G401 (cell line): ENCODE measurements around the gene HS3ST5. TPM values are rescaled to one million over a fixed set of nuclear protein-coding genes. Genes with fewer than 3 reads are reported as not detected.
A peak's percentile ranks its signal among the peaks of the same experiment; 100 is the strongest.
"Not testable (repeated sequence)": the region's sequence is repeated elsewhere in the genome, so short reads cannot be mapped to it uniquely, and the experiment has no call there.

Experiments
- DNase-seq: peaks from one replicate; pipeline ENCODE4 v3.0.0-alpha.2; 2015; ENCODE audit warnings: low spot score
- in situ Hi-C: cut with HindIII; loops from 2 replicates; pipeline ENCODE4 v1.10.0; 2016; ENCODE audit warnings: low sequenced_read_pairs, mixed read lengths
- total RNA-seq: library from RNA; depleted of rRNA; stranded (reverse); fragments of >200 nt; shearing (Covaris generic); gene quantifications from 2 replicates; pipeline ENCODE4 v1.2.3, GENCODE V29; 2014

The HS3ST5 gene
- total RNA-seq, 1 experiment from 2014 or later, result not detected

DNA sequence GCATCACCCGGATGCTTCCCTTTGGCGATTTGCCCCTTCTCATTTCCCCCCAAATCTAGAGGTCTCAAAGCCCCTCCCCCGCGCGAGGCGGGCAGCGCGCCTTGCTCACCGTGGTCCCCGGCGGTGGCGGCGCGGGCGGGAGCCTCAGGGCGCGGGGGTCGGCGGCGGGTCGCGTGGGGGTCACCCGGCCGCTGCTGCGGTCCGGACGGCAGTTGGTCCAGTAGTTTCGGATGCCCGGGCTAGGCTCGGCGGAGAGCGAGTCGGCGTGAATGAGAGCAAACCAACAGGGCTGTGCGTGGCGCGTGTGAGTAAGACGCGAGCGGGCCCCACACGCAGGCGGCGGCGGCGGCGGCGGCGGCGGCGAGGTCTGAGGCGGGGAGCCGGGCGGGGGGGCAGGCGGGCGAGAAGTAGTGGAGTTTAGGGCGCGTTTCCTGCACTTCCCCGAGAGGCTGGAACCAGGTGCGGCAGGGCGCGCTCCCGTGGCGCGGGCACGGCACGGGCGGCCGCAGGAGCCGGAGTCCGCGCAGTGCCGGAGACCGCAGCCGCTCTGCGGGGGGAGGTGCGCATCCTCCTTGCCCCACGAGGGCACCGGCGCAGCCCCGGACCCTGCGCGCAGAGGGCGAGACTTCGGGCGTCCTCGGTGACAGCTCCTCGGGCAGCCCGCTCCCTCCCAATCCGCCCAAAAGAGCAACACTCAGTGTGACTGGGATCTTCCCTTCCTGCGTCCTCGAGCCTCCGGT is 567 bp downstream of the HS3ST5 start:
- DNase-seq, result no peak

DNA sequence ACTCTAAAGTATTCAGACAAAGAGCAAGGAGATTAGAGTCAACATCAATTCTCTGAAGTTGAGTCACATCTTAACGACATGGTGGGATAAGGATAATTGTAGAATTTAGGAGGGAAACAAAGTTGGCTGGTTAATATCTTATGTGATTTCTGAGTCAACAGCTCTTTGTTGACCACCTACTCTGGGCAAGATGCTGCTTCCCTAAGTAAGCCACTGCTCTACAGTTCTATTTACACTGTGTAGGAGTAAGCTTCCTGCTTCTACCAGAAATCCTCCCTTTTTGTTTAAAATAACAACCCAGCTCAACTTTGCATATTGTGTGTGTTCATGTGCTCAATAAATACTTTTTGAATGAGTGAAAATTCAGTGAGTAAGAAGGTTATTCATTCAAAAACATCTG is 3.1 kb downstream of the HS3ST5 start:
- no peak for DNase-seq
- in situ Hi-C loops, result no loop called here

More for the DNA sequence above, 567 bp downstream of the HS3ST5 start:
- in situ Hi-C loops, result no loop called here

DNA sequence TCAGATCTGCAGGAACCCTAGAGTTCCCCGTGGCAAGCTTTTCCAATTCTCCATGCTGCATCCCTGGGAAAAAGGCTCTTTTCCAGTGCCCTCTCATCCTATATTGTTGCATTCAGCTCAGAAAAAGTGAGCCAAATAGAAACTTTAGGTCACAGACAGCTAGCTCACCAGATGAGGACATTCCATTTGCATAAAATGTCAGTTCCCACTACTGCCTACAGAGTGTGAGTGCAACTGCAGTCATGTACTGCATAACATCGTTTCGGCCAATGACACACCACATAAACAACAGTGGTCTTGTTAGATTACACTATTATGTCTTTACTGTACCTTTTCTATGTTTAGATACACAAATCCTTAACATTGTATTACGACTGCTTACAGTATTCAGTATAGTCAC is 8.6 kb downstream of the HS3ST5 start:
- DNase-seq, result no peak
- in situ Hi-C loops, result no loop called here

DNA sequence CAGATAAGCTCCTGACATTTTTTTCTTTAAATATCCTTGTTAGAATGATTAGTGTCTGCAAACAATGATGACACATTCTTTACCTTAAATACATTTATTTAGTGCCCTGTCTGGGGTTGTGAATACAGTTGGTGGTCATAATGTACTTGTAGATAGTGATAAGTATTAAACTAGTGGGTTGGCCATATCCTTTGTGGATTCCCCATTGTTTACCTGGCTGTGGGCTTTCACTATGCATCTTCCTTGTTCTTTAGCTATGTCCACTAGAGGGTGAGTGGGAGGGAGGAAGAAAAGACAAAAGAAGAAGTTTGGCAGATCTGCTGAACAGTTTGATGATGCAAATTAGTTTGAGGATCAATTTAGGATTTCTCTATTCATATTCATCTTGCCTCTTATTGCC is 15.7 kb downstream of the HS3ST5 start:
- in situ Hi-C loops, result no loop called here

DNA sequence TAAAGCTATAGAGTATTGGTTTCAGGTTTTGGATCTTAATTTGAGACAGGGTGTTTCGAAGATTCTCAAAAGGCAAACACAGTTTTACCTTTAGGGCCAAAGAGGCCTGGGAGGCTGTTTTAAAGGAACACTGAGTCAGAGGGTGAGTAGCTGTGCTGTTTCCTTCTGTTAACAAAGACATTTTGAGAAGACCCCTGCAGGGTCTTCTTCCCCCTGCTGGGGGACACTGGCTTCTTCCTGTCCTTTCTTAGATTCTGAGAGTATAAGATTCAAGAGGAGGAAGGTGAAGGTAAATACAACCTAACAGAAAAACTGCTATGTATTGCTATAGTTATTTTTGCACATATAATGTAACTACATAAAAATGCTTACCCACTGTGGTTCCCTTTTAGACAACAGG is 19.0 kb downstream of the HS3ST5 start:
- in situ Hi-C loops, result no loop called here
- DNase-seq, result no peak

More for the DNA sequence above, 15.7 kb downstream of the HS3ST5 start:
- DNase-seq, result no peak

DNA sequence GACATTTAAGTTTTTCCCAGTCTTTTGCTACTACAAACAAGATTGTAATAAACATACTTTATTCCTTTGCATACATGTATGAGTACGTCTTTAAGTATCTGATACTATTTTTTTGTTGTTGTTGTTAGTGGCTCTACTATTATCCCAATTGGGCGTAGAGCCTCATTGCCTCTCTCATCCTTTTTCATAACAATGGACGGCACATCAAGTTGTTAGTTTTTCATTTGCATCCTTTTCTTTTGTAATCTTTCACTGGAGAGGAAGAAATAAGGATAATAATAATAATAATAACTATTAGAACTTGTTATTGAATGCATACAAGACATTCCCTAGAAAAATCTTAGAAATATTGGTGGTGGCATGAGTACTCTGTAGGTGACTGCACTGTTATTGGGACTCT is 23.1 kb downstream of the HS3ST5 start:
- in situ Hi-C loops, result no loop called here
- no peak for DNase-seq

DNA sequence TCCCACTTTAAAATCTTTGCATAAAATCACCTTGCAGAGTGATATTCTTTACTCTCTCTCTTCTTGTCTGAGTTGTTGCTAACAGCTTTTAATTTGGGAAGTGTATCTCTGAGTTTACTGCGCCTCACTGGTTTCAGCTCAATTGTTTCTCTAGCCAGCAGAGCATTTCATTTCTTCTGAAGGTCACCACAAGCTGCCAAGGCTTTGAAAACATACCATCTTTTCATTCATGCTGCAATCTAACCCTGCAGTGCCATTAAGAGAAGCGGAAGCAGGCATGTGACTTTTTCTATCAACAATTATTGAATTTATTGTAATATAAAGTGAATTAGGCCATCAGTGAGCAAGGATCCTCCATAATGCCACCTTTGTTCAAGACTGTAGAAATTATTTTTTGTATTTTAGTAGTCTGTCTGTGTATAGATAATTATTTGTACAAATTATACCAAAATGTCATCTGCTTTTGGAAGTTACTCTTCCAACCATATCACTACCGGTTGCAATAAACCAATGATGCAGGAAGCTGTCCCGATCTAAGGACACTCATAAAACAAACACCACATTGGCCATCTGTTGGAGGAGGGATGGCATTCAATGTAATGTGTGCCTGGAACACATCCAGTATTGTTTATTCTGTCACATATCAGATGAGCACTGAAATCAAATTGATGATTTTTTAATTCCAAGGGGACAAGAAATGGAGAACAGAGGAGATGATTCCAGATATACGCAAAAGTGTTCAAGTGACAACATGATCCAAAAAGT is 26.8 kb downstream of the HS3ST5 start:
- in situ Hi-C loops, result no loop called here
- no peak for DNase-seq

DNA sequence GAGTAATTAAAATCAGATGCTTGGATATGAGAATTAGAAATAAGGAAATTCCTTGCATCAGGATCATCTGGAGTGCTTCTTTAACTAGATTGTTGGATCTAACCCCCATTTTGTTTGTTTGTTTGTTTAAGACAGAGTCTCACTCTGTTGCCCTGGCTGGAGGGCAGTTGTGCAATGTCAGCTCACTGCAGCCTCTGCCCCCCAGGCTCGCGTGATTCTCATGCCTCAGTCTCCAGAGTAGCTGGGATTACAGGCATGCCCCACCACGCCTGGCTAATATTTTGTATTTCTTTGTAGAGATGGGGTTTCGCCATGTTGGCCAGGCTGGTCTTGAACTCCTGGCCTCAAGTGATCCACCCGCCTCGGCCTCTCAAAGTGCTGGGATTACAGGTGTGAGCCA is 29.0 kb downstream of the HS3ST5 start:
- in situ Hi-C loops, DNase-seq: not testable (repeated sequence)

DNA sequence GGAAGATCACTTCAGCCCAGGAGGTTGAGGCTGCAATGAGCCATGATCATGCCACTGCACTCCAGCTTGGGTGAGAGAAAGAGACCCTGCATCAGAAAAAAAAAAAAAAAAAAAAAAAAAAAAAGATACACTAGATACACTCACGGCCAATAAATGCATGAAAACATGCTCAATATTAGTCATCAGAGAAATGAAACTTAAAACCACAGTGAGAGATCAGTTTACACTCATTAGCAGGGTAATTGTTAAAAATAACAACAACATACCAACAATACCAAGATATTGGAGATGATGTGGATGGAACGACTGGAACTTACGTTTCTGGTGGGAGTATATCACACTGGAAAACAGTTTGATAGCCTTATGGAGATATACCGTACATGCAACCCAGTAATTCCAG is 29.9 kb downstream of the HS3ST5 start:
- no peak for DNase-seq

DNA sequence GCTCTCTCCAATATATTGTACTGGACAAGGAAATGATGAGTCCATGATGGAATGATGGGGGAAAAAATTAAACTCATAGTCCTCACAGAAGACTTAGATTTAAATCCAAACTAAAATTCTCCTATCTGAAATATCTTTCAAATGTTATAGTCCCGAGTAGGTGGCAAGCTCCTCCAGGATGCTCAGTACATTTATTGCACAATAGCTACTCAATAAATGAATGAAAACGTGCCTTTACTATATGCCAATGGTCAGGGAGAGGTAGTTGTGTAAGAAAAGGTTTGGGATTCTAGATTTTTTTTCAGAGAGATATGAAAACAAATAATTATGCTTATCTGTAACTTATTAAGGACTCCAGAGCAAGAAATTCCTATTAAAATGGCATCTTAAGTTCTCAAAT is 32.8 kb downstream of the HS3ST5 start:
- DNase-seq, result no peak
- in situ Hi-C loops, result no loop called here

More for the DNA sequence above, 29.9 kb downstream of the HS3ST5 start:
- in situ Hi-C loops, result no loop called here

DNA sequence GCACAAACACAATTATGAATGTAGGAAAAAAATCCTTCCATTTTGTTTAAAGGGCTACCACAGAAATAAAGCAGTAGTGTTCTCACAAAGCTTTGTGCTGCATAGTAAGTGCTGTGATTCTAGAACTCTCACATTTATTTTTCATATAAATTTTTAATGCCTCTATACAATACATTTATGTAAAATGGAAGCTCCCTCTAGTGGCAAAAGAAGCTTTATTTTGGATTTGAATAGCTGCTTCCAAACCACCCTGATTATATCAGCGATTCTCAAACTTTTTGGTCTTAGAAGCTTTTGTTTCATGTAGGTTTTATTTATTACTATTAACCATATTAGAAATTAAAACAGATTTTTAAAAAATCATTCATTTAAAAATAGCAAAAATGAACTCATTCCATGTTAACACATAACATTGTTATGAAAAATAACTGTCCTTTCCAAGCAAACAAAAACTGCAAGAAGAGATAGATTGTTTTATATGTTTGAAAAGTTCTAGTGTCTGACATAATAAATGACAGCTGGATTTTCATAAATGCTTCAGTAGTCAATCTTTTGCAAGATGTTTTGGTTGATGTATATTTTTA is 38.4 kb downstream of the HS3ST5 start:
- in situ Hi-C loops, result no loop called here
- peak; percentile 8 for DNase-seq

DNA sequence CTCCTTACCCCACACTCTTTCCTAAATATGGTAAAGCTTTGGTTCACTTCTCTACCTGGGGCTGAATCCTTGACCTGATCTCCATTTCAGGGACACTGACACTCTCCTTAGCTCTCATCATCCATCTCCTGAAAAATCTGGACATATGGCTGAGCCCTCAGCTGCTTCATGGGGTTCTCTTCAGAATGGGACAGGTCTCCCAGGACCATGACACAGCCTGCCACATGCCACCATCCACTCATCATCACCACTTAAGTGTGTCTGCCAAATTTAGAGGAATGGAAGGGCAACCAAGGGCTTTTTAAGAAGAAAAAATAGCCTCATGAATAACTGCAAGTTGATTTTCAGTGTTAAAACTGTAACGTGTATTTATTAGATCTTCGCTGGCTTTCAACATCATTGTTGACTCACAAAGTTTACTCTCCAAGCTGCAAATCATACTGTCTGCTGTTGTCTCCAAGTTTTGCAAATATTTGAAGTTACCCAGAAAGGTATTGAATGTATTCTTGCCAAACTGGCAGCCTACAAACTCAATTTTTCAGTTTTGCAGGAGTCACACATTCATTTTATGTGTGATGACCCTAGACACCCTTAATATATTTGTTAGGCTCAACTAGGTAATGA is 41.1 kb downstream of the HS3ST5 start:
- in situ Hi-C loops, result no loop called here
- no peak for DNase-seq

DNA sequence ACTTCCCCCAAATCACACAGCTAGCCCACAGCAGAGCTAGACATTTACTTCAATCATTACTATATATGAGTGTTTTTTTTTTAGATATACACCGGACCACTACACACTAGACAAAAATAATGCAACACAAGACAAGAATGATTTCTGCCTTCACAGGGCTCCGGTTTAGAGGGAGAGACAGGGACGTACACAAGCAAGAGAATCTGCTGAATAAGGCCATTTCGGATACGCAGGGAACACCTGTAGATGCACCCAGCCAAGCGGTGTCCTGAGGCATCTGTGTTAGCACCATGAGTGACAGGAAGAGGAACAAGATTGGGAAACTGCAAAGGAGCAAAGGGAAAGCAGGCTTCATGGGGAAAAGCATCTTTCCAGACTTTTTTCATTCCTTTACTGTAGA is 45.7 kb downstream of the HS3ST5 start:
- in situ Hi-C loops, result no loop called here

DNA sequence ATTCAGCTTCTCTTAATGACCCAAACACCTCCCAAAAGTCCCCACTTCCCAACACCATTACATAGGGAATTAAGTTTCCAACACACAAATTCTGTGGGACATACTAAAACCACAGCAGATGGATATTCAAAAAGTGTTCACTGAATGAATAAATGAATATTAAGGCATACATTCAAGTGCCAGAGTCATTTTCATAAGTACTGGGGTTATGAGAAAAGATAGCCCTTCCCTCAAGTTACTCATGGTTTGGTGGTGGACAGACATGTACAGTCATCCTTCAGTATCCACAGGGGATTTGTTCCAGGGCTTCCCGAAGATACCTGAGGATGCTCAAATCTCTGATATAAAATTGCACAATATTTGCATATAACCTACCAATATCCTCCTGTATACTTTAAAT is 50.4 kb downstream of the HS3ST5 start:
- DNase-seq, result no peak
- in situ Hi-C loops, result no loop called here

More for the DNA sequence above, 45.7 kb downstream of the HS3ST5 start:
- no peak for DNase-seq

DNA sequence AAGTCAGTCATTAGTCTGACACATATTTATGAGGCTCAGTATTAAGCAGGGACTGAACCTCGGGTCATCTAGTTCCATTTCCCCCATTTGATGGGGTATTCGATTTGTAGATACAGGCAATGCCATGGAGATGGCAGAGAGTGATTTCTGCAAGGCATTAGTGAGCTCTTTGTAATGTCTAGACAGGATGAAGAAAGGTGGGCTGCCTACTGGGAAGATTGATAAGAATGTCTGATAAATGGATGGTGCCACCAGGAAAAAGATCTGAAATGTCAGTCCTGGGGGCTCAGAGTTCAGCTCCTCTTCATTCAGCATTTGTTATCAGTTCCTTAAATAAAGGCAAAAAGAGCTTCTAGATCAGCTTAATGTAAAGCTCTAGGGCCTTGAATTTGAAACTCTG is 51.4 kb downstream of the HS3ST5 start:
- in situ Hi-C loops, result no loop called here
- no peak for DNase-seq

DNA sequence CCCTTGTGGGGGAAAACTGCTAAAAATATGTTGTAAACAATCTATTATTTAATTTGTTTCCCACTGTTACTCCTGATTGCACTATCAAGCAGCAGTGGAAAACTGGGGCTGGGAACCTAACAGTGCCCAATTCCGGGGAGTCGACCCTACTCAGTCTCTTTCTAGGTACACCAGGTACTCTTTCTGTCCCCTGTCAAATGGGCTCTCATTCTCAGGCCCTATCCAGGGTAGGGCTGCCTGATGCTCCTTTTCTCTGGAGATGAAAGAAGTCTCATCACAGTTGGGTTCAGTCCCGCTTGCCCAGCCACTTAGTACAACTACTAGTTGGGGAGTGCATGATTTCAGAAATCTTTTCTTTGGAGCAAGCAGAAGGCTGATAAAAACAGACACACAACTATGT is 52.0 kb downstream of the HS3ST5 start:
- DNase-seq, result no peak
- in situ Hi-C loops, result no loop called here

DNA sequence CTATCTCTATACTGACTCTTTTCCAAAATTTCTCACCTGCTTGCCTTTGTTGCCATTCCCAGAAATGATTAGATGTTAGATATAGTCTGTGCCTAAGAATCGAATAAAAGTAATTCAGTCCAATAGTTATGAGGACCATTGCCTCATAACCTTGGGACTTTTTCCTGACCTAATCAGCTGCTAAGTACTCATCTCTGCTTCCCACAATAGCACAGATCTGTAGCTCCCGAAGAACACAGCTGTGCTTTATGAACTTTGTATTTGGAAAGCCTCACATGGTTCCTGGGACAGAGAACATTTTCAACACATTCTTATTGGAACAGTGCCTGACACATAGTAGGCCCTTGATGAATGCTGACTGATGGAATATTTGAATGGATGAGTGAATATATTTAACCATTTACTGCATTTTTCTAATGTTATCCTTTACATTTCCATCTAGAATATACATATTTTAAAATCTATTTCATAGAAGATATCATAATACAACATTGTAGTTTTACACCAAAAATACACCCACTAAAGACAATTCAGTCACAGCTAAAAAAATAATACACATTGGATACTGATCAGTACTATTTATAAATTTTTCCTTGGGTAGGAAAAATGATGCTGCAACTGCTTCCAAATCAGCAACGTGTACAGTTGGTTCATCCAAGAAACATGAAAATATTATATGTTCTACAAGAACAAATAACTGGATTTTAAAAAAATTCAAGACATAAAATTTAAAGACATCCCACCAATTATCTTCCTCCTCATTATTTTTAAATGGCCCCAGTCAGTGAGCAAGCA is 53.9 kb downstream of the HS3ST5 start:
- no peak for DNase-seq
- in situ Hi-C loops, result no loop called here

DNA sequence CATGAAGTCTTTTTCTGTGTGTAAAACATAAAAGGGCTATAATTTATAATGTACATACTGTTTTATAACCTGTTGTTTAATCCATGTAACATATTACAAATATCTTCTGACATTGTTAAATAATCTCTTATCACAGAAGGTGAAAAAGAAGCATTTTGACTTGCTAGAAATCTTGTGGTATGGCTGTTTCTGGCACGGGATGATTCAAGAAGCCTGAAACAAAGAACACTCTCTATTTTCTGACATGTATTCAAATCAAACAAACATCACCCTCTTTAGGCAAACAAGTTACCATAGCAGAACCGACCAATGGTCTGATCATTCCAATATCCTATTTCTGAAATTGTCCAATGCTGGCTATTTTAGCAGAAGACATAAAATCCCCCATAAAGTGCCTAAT is 55.4 kb downstream of the HS3ST5 start:
- in situ Hi-C loops, result no loop called here
- no peak for DNase-seq

DNA sequence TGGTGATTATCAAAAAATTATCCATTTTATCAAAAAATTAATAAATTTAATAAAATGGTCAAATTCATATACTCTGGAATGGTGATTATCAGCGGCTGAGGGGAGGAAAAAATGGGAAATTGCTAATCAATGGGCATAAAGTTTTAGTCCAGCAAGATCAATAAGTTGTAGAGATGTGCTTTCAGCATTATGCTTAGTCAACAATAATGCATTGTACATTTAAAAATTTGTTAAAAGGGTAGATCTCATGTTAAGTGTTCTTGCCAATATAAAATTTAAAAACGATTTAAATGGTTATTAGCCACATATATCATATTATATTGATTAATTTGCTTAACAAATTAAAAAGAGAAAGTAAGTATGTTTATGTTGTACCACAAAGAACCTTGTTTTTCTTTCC is 56.6 kb downstream of the HS3ST5 start:
- in situ Hi-C loops, result no loop called here
- no peak for DNase-seq
